Adrenal gland (tissue), 5 donors: ENCODE measurements around the gene ZG16.

Experiments
- CTCF ChIP-seq, 6 experiments: fragments of 450-650 bp in 4 of 6; fragments of 200-600 bp in 2 of 6; sonication (generic) in 1 of 6; IDR thresholded peaks; 1 replicate in 5 of 6; 2 replicates in 1 of 6; pipeline versions ENCODE4 v1.5.1 to v1.8.0; 2016 to 2021; ENCODE audit warnings: antibody characterized with exemption in 6 of 6, mild to moderate bottlenecking in 2 of 6, moderate library complexity in 1 of 6
- POLR2A ChIP-seq, 2 donors: fragments of 450-650 bp; IDR thresholded peaks; one replicate each; pipeline ENCODE4 v1.6.1; 2017; ENCODE audit warnings: antibody characterized with exemption in 2 of 2, mild to moderate bottlenecking in 2 of 2, moderate library complexity in 1 of 2
- donor health status: DM: no; HTN: no; CAD: no.

- TF ChIP-seq CTCF (IDR thresholded peaks at IDR 0.05) (no peak), POLR2A (IDR thresholded peaks at IDR 0.05) (no peak)
Observed at GRCh38 chr16:29789775-29790182, 11.7 kb downstream of the ZG16 start.
